ACC112 (cell line): ENCODE measurements around the gene CLIC3.

Experiments used
- H2AFZ ChIP-seq: fragments of 200-600 bp; sonication (generic); one replicate; pipeline ENCODE4 v1.6.0; 2017; ENCODE audit warnings: antibody characterized with exemption, low read length; ENCODE audit not compliant: unreplicated experiment
- H3K27ac ChIP-seq: fragments of 200-600 bp; sonication (generic); 2 replicates; pipeline ENCODE4 v1.5.1; 2014; ENCODE audit warnings: low read depth, mild to moderate bottlenecking, antibody characterized with exemption, low read length, moderate library complexity
- H3K27me3 ChIP-seq: fragments of 200-600 bp; sonication (generic); 2 replicates; pipeline ENCODE4 v1.6.1; 2014; ENCODE audit warnings: mild to moderate bottlenecking, antibody characterized with exemption, low read length, moderate library complexity, mixed read lengths; ENCODE audit not compliant: insufficient read depth
- H3K36me3 ChIP-seq: fragments of 200-600 bp; sonication (generic); 2 replicates; pipeline ENCODE4 v1.6.1; 2016; ENCODE audit warnings: mild to moderate bottlenecking, antibody characterized with exemption, low read length, moderate library complexity, mixed read lengths; ENCODE audit not compliant: insufficient read depth
- H3K4me1 ChIP-seq: fragments of 200-600 bp; sonication (generic); one replicate; pipeline ENCODE4 v1.6.1; 2016; ENCODE audit warnings: low read length, mixed read lengths; ENCODE audit not compliant: insufficient read depth, unreplicated experiment, control insufficient read depth
- H3K4me3 ChIP-seq: fragments of 200-600 bp; sonication (generic); 2 replicates; pipeline ENCODE4 v1.5.1; 2014; ENCODE audit warnings: mild to moderate bottlenecking, low read depth, low read length
- H3K79me2 ChIP-seq: fragments of 200-600 bp; sonication (generic); one replicate; pipeline ENCODE4 v1.6.0; 2016; ENCODE audit warnings: low read length; ENCODE audit not compliant: control insufficient read depth, unreplicated experiment, insufficient read depth

CLIC3 gene

DNA sequence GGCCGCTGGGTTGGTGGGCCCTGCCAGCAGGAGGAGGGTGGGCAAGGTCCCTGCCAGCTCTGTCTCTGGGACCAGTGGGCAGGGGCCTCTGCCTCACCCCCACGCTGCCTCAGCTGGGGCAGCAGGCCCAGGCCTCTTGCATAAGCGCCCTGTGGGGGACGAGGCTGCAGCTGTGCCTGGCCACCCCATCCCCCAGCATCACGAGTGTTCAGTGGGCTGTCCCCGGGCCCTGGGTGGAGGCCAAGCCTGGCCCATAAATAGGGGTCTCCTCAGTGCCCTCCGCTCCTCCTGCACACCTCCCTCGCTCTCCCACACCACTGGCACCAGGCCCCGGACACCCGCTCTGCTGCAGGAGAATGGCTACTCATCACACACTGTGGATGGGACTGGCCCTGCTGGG lies 19.1 kb downstream of the CLIC3 start, which contains the start of gene PTGDS:
Gene PTGDS, plus strand, starts transcription at position 282 of the 400 bp plus-strand sequence. Its CDS starts 75 bp downstream, at position 357.
- H3K4me3 ChIP-seq: peak within 1 kb of the TSS; percentile 74
- H3K27ac ChIP-seq: no peak within 1 kb of the TSS
- no peaks in the 10 kb centered on the region for H3K36me3 ChIP-seq
- H2AFZ ChIP-seq: peak within 1 kb of the TSS; percentile 89
- H3K4me1 ChIP-seq: no peaks in the 10 kb centered on the region
- no peaks in the 10 kb centered on the region for H3K79me2 ChIP-seq
- H3K27me3 ChIP-seq: no peaks in the 10 kb centered on the region

DNA sequence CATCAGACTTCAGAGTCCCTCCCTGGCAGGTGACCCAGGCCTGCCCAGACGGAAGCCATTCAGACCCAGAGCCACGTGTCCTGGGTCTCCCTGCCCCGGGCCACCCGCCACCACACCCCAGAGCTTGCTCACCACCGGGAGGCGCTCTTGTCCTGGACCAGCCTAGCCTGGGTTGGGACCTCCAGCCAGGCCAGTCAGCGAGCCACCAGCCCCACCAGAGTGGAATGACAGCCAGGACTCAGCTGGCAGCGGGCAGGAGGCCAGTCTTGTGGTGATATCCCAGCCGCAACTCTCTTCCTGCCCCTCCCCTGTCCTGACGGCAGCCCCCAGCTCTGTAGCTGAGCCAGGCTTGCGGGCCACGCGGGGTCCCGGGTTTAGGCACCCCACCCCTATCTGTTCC lies 20.7 kb downstream of the CLIC3 start:
- H3K27ac ChIP-seq: no peak overlapping the region
- H3K4me1 ChIP-seq: no peaks in the 10 kb centered on the region
- no peaks in the 10 kb centered on the region for H3K79me2 ChIP-seq
- H3K27me3 ChIP-seq: no peaks in the 10 kb centered on the region
- no peaks in the 10 kb centered on the region for H3K36me3 ChIP-seq
- H3K4me3 ChIP-seq: no peak overlapping the region
- no peak overlapping the region for H2AFZ ChIP-seq

DNA sequence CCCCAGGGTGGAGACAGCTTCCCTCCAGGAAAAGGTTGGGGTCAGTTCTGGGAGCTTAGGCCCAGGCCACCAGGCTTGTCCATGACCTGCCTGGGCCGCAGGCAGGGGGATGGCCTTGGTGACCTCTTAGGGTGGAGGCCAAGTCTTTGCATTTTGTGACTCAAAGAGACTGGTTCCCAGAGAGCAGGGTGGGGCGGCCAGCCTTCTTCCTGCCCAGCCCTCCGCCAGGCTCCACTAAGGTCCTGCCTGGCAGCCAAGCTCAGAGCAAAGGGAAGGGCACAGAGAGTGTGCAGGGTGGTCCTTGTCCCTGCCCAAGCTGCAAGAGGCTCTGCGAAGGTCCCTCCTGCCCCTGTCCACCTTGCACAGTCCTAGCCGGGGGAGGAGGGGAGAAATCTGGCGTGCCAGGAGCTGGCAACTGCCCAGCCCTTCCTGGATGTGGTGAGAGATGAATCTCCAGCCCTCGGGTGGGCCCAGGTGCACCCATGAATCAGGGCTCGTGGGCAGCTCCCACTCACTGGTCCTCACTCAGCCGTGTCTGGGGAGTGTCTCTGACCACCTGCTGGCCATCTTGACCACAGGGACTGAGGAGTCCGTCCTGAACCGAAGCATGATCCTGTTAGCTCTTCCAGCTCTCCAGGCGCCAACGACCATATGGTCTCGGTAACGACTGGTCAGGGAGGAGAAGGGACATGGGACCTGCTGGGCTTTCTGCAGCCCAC lies 21.4 kb downstream of the CLIC3 start:
- H3K27ac ChIP-seq: no peak overlapping the region
- H3K4me3 ChIP-seq: no peak overlapping the region
- no peaks in the 10 kb centered on the region for H3K4me1 ChIP-seq
- no peak overlapping the region for H2AFZ ChIP-seq
- H3K79me2 ChIP-seq: no peaks in the 10 kb centered on the region
- no peaks in the 10 kb centered on the region for H3K36me3 ChIP-seq
- no peaks in the 10 kb centered on the region for H3K27me3 ChIP-seq

DNA sequence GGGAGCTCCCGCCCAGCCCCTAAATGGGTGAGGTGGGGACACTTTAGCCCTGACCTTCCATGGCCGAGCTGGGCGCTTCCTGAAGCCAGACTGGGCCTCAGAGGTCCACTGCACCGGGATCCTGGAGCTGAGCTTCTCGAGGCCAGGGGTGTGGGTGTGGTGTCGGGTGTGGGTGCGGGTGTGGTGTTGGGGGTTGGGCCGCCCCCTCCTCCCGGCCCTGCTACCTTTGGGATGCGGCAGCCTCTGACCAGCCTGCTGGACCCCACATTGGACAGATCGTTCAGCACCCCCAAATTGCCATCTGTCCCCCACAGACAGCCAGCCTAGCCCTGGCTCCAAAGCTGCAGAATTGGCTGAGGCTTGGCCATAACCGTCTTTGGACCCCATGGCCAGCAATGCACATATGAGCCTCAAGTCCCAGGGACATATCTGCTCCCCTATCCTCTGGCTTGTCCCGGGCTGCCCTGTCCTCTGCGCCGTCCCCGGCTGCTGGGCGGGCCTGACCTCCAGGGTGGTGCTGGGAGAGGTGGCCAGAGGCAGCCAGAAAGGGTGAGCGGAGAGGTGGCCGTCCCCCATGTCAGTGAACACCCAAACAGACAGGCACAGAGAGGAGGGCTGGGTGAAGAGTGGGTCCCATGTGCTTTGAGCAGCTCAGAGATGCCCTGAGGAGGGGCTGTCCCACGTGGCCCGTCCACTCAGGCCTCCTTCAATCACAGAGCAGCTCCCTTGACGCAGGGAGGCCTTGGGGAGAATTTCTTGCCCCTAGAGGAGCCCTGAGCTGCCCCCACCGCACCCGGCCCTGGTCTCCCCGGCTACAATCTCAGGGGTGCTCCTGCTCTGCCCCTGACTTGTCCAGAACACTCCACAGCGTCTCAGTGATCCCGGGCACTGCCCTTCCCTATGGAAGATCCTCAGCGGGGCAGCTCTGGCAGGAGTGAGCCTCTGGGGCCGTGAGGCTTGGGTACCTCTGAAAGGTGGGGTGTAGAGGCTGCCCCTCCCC lies 22.4 kb downstream of the CLIC3 start:
- no peak overlapping the region for H3K27ac ChIP-seq
- H2AFZ ChIP-seq: no peak overlapping the region
- H3K4me3 ChIP-seq: no peak overlapping the region
- H3K79me2 ChIP-seq: no peaks in the 10 kb centered on the region
- H3K4me1 ChIP-seq: no peaks in the 10 kb centered on the region
- H3K27me3 ChIP-seq: no peaks in the 10 kb centered on the region
- no peaks in the 10 kb centered on the region for H3K36me3 ChIP-seq

DNA sequence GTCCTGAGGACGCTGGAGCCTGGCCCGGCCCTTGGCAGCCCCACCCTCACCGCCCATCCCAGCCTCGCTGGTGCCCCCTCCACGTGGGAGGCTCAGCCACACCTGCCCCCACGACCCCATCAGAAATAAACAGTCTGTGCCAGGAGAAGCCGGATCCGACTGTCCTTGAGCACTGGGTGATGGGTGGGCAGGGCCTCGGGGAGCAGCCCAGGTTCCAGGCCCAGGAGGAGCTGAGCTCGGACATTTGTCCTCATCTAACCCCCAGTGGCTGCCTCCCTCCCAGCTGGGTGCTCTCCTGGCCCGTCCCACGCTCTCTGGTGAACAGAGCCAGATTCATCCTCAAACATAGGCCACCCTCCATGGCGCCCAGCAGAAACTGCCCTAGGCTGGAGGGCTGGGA lies 23.6 kb downstream of the CLIC3 start:
- Histone ChIP-seq H2AFZ (no peak overlapping the region), H3K27ac (no peak overlapping the region)

DNA sequence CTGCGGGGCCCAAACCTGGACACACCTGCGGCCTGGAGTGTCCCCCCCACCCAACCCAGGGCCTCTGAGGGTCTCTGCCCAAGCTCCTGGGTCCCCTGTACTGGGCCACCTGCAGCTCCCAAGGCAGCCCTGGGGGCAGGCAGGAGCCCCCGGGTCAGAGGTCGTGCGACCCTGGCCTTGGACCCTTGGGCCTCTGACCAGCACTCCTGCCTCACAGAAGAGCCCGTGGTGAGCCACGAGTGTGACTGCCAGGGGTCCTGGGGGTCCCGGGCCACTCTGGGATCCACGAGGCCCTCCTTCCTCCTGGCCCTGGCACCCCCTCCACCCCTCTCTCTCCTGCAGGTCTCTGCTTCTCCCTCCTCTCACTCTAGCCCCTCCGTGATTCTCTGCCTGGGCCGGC lies 24.0 kb downstream of the CLIC3 start:
- H3K4me3 ChIP-seq: no peak overlapping the region
- no peaks in the 10 kb centered on the region for H3K36me3 ChIP-seq
- H2AFZ ChIP-seq: no peak overlapping the region
- no peaks in the 10 kb centered on the region for H3K27me3 ChIP-seq
- H3K79me2 ChIP-seq: no peaks in the 10 kb centered on the region
- no peaks in the 10 kb centered on the region for H3K4me1 ChIP-seq
- H3K27ac ChIP-seq: no peak overlapping the region

More for the DNA sequence above, 23.6 kb downstream of the CLIC3 start:
- Histone ChIP-seq H3K27me3 (no peaks in the 10 kb centered on the region), H3K36me3 (no peaks in the 10 kb centered on the region), H3K79me2 (no peaks in the 10 kb centered on the region), H3K4me1 (no peaks in the 10 kb centered on the region), H3K4me3 (no peak overlapping the region)

DNA sequence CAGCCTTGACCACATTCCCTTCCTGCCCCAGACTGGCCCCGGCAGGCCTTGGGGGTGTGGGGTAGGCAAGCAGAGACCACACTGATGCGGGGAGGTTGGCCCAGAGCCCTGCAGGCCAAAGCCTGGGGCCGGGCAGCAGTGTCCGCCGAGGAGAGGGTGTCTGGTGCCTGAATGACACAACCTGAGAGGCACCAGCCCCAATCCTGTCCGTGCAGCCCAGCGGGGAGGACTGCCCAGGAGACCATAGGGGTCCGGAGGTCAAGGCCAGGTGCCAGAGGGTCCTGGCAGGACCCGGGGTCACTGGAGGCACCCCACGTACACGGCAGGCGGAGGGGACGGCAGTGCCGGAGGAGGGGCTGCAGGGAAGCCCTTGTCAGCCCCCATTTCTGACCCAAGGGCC lies 24.6 kb downstream of the CLIC3 start:
- H3K27ac ChIP-seq: no peak overlapping the region
- no peaks in the 10 kb centered on the region for H3K27me3 ChIP-seq
- H3K79me2 ChIP-seq: no peaks in the 10 kb centered on the region
- no peaks in the 10 kb centered on the region for H3K4me1 ChIP-seq
- no peaks in the 10 kb centered on the region for H3K36me3 ChIP-seq
- no peak overlapping the region for H3K4me3 ChIP-seq
- H2AFZ ChIP-seq: no peak overlapping the region

DNA sequence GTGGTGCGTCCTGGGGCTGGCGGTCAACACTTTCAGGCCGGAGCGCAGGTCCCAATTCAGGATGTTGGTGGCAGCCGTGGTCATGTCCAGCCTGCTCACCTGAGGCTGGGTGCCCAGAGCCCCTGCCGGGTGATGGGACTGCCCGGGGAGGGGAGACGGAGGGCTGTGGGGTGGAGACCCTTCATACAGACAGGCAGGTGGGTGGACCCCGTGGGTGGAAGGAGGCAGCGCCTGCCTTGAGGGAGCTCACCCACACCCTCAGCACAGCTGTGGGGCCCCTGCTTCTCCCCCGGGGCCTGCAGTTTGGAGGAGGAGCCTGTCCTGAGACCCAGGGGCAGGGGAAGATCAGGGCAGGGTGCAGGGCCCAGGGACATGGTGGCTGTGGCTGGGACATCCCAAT lies 26.0 kb downstream of the CLIC3 start:
- Histone ChIP-seq H3K4me3 (no peak overlapping the region), H3K27ac (no peak overlapping the region), H3K36me3 (no peaks in the 10 kb centered on the region), H3K4me1 (peaks cover 5% of the 10 kb centered on the region), H3K79me2 (no peaks in the 10 kb centered on the region), H2AFZ (no peak overlapping the region), H3K27me3 (no peaks in the 10 kb centered on the region)

DNA sequence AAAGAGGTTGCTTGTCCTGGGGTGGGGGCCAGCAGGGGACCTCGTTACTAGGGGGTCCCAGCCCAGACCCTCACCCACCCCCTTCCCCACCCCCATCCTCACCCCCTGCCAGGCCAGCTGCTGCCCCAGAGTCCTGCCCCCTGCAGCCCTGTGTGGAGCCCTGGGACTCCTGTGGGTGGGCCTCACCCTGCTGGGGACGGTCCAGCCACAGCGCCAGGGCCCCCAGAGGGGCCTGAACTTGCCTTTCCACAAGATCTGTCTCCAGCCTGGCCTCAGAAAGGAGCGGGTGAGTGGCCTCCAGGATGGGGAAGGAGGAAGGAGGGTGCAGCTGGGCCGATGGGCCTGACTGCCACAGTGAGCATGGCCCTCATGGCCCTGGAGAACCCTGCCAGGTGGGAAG lies 26.6 kb downstream of the CLIC3 start:
- no peak overlapping the region for H3K27ac ChIP-seq
- no peak overlapping the region for H2AFZ ChIP-seq
- no peaks in the 10 kb centered on the region for H3K27me3 ChIP-seq
- no peaks in the 10 kb centered on the region for H3K79me2 ChIP-seq
- H3K36me3 ChIP-seq: no peaks in the 10 kb centered on the region
- peaks cover 5% of the 10 kb centered on the region for H3K4me1 ChIP-seq
- no peak overlapping the region for H3K4me3 ChIP-seq

DNA sequence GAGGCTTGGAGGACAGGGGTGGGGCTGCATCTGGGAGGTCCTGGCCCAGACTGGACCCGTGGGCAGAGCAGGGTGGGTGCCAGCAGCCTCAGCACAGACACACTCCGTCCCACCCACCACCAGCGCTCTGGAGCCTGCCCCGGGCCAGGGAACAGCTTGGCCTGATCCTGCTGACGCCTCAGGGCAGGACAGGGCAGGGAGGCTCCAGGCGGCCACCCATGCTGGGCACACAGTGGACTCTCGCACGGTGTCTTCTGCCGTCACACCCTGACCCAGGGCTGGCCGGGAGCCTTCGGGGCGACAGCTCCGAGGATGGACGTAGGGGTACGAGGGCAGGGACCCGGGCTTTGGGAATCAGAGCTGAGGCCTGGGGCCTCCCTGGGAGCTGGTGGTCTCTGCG lies 27.2 kb downstream of the CLIC3 start:
- no peak overlapping the region for H3K4me3 ChIP-seq
- no peaks in the 10 kb centered on the region for H3K36me3 ChIP-seq
- H3K4me1 ChIP-seq: peaks cover 5% of the 10 kb centered on the region
- no peak overlapping the region for H2AFZ ChIP-seq
- H3K79me2 ChIP-seq: no peaks in the 10 kb centered on the region
- H3K27ac ChIP-seq: no peak overlapping the region
- H3K27me3 ChIP-seq: no peaks in the 10 kb centered on the region
